Measurements from ENCODE around the gene HAUS1.

Gene HAUS1

DNA sequence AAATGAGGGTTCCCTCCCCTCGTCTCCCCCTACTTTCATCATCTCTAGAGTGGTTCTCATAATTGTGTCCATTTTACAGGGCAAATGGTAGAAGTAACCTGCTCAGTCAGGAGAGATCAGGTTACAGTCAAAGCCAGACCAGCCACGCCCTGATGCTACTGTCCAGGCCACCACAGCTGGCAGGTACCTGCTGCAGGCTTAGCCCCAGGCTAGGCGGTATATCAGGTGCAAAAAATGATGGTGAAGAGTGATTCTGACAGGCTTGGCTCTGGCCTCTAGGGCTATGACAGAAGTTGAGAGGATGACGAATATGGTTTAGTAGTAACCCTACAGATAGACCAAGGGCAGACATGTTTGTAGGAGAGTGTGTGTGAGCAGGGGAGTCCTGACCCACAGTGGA, 67.1 kb downstream of the HAUS1 start:
- no peak overlapping the region for H3K9ac ChIP-seq (ENCODE audit: low read depth, low read length, poor library complexity, severe bottlenecking)
- H3K79me2 ChIP-seq (ENCODE audit: insufficient read depth, low read length), result peaks cover 24% of the 10 kb centered on the region
- peaks cover 22% of the 10 kb centered on the region for H4K20me1 ChIP-seq (ENCODE audit: insufficient read depth, low read length, poor library complexity, severe bottlenecking)
- no peak overlapping the region for H2AFZ ChIP-seq (ENCODE audit: low read length)
- H3K4me1 ChIP-seq (ENCODE audit: insufficient read depth, low read length, poor library complexity, severe bottlenecking), result peaks cover 8% of the 10 kb centered on the region
- H3K4me3 ChIP-seq (ENCODE audit: low read length, poor library complexity, severe bottlenecking), result no peak overlapping the region
- no peaks in the 10 kb centered on the region for H3F3A ChIP-seq (ENCODE audit: low read depth)
- H3K36me3 ChIP-seq (ENCODE audit: insufficient read depth, low read length), result no peaks in the 10 kb centered on the region
- no peak overlapping the region for H3K4me2 ChIP-seq (ENCODE audit: low read depth, low read length, poor library complexity, severe bottlenecking)
- no peaks in the 10 kb centered on the region for H3K9me3 ChIP-seq (ENCODE audit: insufficient read depth, low read depth, low read length)
- TF ChIP-seq, protein P1, sequence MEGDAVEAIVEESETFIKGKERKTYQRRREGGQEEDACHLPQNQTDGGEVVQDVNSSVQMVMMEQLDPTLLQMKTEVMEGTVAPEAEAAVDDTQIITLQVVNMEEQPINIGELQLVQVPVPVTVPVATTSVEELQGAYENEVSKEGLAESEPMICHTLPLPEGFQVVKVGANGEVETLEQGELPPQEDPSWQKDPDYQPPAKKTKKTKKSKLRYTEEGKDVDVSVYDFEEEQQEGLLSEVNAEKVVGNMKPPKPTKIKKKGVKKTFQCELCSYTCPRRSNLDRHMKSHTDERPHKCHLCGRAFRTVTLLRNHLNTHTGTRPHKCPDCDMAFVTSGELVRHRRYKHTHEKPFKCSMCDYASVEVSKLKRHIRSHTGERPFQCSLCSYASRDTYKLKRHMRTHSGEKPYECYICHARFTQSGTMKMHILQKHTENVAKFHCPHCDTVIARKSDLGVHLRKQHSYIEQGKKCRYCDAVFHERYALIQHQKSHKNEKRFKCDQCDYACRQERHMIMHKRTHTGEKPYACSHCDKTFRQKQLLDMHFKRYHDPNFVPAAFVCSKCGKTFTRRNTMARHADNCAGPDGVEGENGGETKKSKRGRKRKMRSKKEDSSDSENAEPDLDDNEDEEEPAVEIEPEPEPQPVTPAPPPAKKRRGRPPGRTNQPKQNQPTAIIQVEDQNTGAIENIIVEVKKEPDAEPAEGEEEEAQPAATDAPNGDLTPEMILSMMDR (conservative IDR thresholded peaks at IDR 0.05; ENCODE audit: low read length), result no peak
- no peak for TF ChIP-seq EZH2phosphoT487 (IDR thresholded peaks at IDR 0.05; ENCODE audit: borderline replicate concordance)
- no peaks in the 10 kb centered on the region for H3K9me2 ChIP-seq (replicated peaks; ENCODE audit: low read depth, low read length)
- no peaks in the 10 kb centered on the region for H3K27me3 ChIP-seq (ENCODE audit: insufficient read depth, low read length, poor library complexity, severe bottlenecking)

DNA sequence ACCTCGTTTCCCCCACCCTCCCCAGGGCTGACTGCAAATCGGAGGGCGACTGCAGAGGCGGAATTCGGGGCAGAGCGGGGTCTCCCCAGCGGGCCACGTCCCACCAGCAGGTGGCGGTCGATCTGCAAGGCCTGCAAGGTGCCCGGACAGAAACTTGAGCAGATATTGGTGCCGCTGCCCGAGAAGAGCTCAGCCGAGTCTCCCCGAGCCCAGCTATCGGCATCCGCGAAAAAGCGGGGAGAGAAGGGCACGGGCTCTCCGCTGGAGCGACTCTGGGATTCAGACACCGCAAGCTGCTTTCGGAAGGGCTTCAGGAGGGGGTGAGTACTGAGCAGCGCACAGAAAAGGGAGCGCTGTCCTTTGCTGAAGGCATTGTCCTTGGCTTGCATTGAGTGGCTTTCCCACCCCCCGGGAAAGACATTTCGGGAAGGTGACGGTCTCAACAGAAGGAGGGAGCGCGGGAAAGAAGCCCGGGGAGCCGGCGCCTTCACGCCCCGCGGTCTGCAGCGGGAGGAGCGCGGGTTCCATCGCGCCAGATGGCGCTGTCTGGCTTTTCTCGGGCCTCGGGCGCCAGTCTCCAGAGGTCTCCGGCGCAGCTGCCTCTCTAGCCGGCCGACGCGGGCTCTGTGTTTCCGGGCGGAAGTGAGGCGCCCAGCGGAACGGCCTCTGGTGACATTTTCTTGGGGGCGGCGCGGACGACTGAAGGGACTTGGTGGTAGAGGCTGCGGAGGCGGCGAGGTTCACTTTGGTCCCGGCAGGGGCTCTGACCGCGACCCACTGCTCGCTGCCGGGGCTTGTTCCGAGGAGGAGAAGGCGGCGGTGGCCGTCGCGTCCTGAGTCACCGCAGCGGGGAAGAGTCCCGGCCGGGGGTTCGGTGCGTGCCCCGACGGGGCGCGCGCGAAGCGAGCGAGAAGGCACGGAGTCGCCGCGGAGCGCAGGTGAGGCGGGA, 69.5 kb downstream of the HAUS1 start:
- Histone ChIP-seq H3K36me3 (ENCODE audit: insufficient read depth, low read length) (no peaks in the 10 kb centered on the region), H3K9me3 (ENCODE audit: insufficient read depth, low read depth, low read length) (no peaks in the 10 kb centered on the region), H3F3A (ENCODE audit: low read depth) (no peaks in the 10 kb centered on the region), H3K27me3 (ENCODE audit: insufficient read depth, low read length, poor library complexity, severe bottlenecking) (no peaks in the 10 kb centered on the region), H3K79me2 (ENCODE audit: insufficient read depth, low read length) (peaks cover 47% of the 10 kb centered on the region), H3K9me2 (replicated peaks; ENCODE audit: low read depth, low read length) (no peaks in the 10 kb centered on the region), H3K4me3 (ENCODE audit: low read length, poor library complexity, severe bottlenecking) (peak overlapping the region; percentile 87), H3K4me2 (ENCODE audit: low read depth, low read length, poor library complexity, severe bottlenecking) (peak overlapping the region; percentile 78), H2AFZ (ENCODE audit: low read length) (peak overlapping the region; percentile 100), H3K4me1 (ENCODE audit: insufficient read depth, low read length, poor library complexity, severe bottlenecking) (peaks cover 24% of the 10 kb centered on the region), H4K20me1 (ENCODE audit: insufficient read depth, low read length, poor library complexity, severe bottlenecking) (peaks cover 46% of the 10 kb centered on the region), H3K9ac (ENCODE audit: low read depth, low read length, poor library complexity, severe bottlenecking) (peak overlapping the region; percentile 89)
- no peak for TF ChIP-seq EZH2phosphoT487 (IDR thresholded peaks at IDR 0.05; ENCODE audit: borderline replicate concordance)
- TF ChIP-seq, protein P1 (conservative IDR thresholded peaks at IDR 0.05; ENCODE audit: low read length), result peak; percentile 93

DNA sequence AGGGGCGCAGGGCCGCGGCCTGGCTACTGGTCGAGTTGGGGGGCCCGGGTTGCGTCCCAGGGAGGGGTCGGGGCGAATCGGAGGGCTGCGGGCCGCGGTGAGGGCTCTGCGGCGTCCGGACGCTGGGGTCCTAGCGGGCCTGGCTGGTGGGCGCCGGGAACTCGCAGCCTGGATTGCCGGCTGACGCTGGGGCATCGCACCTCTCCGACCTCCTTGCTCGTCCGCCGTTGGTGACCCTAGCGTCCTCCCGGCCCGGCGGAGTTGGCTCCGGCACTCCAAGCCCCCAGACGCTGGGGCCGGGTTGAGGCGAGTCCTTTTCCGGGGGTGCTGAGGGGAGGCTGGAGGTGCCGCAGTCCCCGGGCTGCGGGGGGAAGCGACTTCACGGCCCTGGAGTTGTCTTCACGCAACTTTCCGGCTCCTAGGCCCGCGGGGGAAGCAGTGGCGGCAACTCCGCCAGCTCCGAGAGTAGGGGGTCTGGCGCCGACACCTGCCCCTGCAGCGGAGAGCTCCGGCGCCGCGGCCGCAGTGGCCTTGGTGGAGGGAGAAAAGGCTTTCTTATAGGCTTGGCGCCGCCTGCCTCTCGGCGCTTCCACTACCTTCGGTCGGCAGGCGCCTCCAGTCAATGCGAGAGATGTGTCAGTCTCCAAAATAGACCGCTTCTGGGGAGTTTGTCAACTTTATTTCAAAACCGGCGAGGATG, 70.3 kb downstream of the HAUS1 start:
- Histone ChIP-seq H3F3A (ENCODE audit: low read depth) (no peaks in the 10 kb centered on the region), H3K9ac (ENCODE audit: low read depth, low read length, poor library complexity, severe bottlenecking) (peak overlapping the region; percentile 89), H3K27me3 (ENCODE audit: insufficient read depth, low read length, poor library complexity, severe bottlenecking) (no peaks in the 10 kb centered on the region), H3K4me1 (ENCODE audit: insufficient read depth, low read length, poor library complexity, severe bottlenecking) (peaks cover 24% of the 10 kb centered on the region), H3K79me2 (ENCODE audit: insufficient read depth, low read length) (peaks cover 56% of the 10 kb centered on the region), H3K4me2 (ENCODE audit: low read depth, low read length, poor library complexity, severe bottlenecking) (peak overlapping the region; percentile 78), H3K4me3 (ENCODE audit: low read length, poor library complexity, severe bottlenecking) (peak overlapping the region; percentile 87), H4K20me1 (ENCODE audit: insufficient read depth, low read length, poor library complexity, severe bottlenecking) (peaks cover 53% of the 10 kb centered on the region), H3K9me2 (replicated peaks; ENCODE audit: low read depth, low read length) (no peaks in the 10 kb centered on the region), H3K9me3 (ENCODE audit: insufficient read depth, low read depth, low read length) (no peaks in the 10 kb centered on the region), H2AFZ (ENCODE audit: low read length) (peak overlapping the region; percentile 51; the same call in 1 of the 2 replicates), H3K36me3 (ENCODE audit: insufficient read depth, low read length) (no peaks in the 10 kb centered on the region)
- TF ChIP-seq, protein P1 (conservative IDR thresholded peaks at IDR 0.05; ENCODE audit: low read length), result no peak
- TF ChIP-seq EZH2phosphoT487 (IDR thresholded peaks at IDR 0.05; ENCODE audit: borderline replicate concordance), result no peak

Measured in Loucy (cell line).